Large intestine (tissue), 3 donors: ENCODE measurements around the gene SETDB2. TPM values are rescaled to one million over a fixed set of nuclear protein-coding genes. Genes with fewer than 3 reads are reported as not detected.

ENCODE experiments used
- DNase-seq, 2 donors: peaks; one replicate each; pipeline versions ENCODE4 v3.0.0 to v3.0.0-alpha.2; 2013
- H3K27ac ChIP-seq: one replicate; pipeline ENCODE4 v1.5.1; 2013; ENCODE audit warnings: low read length
- H3K27me3 ChIP-seq: 2 replicates; pipeline ENCODE4 v1.6.1; 2013; ENCODE audit warnings: low read length; ENCODE audit not compliant: control insufficient read depth, insufficient read depth
- H3K36me3 ChIP-seq: 2 replicates; pipeline ENCODE4 v1.6.1; 2013; ENCODE audit warnings: low read length; ENCODE audit not compliant: control insufficient read depth, insufficient read depth
- H3K4me1 ChIP-seq: one replicate; pipeline ENCODE4 v1.6.1; 2013; ENCODE audit warnings: low read length; ENCODE audit not compliant: control insufficient read depth, insufficient read depth
- H3K4me3 ChIP-seq: one replicate; pipeline ENCODE4 v1.5.1; 2013; ENCODE audit warnings: low read length
- H3K9me3 ChIP-seq: one replicate; pipeline ENCODE4 v1.6.1; 2013; ENCODE audit warnings: mild to moderate bottlenecking, low read depth, low read length, moderate library complexity; ENCODE audit not compliant: control insufficient read depth
- WGBS: methylation state at CpG from one replicate; pipeline ENCODE4 v1.1.5; 2013; ENCODE audit warnings: low lambda C conversion rate; ENCODE audit not compliant: insufficient coverage; 5-methylcytosine and 5-hydroxymethylcytosine counted together
- polyA plus RNA-seq: library from polyadenylated mRNA; unstranded; fragments of 120-200 nt; gene quantifications from one replicate; pipeline ENCODE4 v1.2.1, GENCODE V29; 2013

The SETDB2 gene
- polyA plus RNA-seq, 1 donor = 13.6 TPM

DNA sequence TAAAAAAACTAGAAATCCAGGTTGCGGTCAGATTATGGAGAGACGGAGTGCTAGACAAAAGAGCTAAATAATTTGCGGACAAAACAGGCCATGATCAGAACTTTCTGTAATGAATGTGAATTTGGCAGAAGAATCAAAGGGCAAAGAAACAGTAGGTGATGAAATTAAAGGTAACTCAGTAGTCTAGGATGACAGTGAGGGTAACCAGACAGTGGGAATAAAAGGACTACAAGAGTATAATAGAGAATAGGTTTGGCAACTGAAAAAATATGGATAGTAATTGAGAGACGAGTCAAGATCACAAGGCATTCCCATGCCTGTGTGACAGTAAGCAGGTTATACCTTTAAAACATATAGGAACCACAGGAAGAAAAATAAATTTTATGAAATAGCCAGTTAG is 36.1 kb upstream of the SETDB2 start:
- peaks cover 18% of the 10 kb centered on the region for H3K9me3 ChIP-seq
- WGBS = 100% methylated on average over 4 of the region's 4 CpGs
- no peaks in the 10 kb centered on the region for H3K4me1 ChIP-seq
- no peak for DNase-seq
- no peaks in the 10 kb centered on the region for H3K36me3 ChIP-seq
- no peak overlapping the region for H3K27ac ChIP-seq
- no peaks in the 10 kb centered on the region for H3K27me3 ChIP-seq
- no peak overlapping the region for H3K4me3 ChIP-seq

DNA sequence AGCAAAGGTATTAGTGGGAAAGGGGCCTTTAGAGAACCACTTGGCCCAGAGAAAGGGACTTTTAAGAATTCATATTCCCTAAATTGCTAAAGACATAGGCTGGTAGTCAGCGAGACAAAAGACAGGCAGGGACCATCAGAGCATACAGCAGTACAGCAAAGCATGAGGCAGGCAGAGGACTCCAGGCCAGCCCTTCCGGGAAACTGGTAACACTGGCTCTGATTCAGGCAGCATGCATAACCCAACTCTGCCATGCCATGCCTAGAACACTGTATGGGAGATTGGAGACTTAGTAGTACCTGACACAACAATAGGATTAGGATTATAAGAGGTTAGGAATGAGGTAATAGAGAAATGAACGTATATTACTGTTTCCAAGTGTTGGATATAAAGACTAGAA is 35.1 kb upstream of the SETDB2 start:
- Histone ChIP-seq H3K36me3 (no peaks in the 10 kb centered on the region), H3K27ac (no peak overlapping the region), H3K9me3 (peaks cover 15% of the 10 kb centered on the region), H3K4me3 (no peak overlapping the region), H3K4me1 (no peaks in the 10 kb centered on the region), H3K27me3 (no peaks in the 10 kb centered on the region)
- WGBS = 40% methylated on average over 1 of the region's 3 CpGs
- DNase-seq = no peak

DNA sequence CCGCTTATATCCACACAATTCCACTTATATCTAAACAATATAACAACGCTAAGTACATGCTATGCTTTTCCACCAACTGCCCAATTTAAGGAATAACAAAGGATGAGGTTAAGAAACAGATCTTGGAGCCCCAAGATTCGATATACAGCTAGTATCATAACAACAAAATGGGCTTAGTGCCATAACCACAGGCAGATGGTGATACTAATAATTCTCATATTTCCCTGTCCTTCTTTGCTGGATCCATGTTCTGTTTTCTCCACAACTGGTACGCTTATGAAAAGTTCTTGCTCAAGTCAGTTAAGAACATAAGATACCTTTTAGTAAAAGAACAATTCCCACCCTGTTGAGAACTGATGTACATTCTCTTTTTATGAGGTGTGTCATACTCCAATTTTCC is 34.1 kb upstream of the SETDB2 start:
- Histone ChIP-seq H3K9me3 (peaks cover 11% of the 10 kb centered on the region), H3K4me3 (no peak overlapping the region), H3K27me3 (no peaks in the 10 kb centered on the region), H3K4me1 (no peaks in the 10 kb centered on the region), H3K27ac (no peak overlapping the region), H3K36me3 (no peaks in the 10 kb centered on the region)
- WGBS = 80% methylated on average over 1 of the region's 4 CpGs
- DNase-seq = no peak

DNA sequence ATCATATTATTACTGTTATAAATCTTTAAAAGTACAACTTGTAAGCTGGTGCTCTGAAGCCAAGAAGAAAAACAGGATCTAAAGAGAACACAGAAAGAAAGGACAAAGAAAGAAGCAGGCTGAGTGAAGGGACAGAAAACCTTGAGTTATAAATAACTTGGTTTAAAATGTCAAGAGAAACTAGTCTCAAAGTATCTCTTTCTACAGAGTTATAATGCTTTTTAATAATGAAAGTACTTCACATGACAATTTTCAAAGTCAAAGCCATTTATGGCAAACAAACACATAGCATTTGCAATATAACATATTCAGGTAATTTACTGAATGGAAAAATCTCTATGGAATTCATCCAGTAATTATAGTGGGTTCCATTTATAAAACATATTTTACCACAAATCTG is 33.6 kb upstream of the SETDB2 start:
- DNase-seq = no peak
- Histone ChIP-seq H3K4me1 (no peaks in the 10 kb centered on the region), H3K27ac (no peak overlapping the region), H3K27me3 (no peaks in the 10 kb centered on the region), H3K36me3 (no peaks in the 10 kb centered on the region), H3K4me3 (no peak overlapping the region), H3K9me3 (peaks cover 8% of the 10 kb centered on the region)

DNA sequence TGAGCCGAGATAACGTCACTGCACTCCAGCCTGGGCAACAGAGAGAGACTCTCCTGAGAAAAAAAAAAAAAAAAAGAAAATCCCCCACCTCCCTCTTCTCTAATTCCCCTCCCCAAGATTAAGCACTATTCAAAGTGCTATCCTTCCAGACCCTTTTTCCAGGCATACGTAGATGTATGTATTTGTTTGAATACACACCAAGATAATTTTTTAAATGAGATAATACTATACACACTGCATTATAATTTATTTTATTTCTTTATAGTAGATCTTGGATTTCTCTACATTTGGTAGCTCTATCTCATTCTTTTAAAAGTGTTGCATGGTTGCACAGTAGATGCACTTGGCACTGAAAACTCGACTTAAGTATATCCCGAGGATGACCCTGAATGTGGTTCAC is 32.7 kb upstream of the SETDB2 start:
- Histone ChIP-seq H3K27me3 (no peaks in the 10 kb centered on the region), H3K36me3 (no peaks in the 10 kb centered on the region), H3K4me3 (no peak overlapping the region), H3K9me3 (peaks cover 4% of the 10 kb centered on the region), H3K4me1 (no peaks in the 10 kb centered on the region), H3K27ac (no peak overlapping the region)
- WGBS = 100% methylated on average over 1 of the region's 5 CpGs
- DNase-seq = no peak

DNA sequence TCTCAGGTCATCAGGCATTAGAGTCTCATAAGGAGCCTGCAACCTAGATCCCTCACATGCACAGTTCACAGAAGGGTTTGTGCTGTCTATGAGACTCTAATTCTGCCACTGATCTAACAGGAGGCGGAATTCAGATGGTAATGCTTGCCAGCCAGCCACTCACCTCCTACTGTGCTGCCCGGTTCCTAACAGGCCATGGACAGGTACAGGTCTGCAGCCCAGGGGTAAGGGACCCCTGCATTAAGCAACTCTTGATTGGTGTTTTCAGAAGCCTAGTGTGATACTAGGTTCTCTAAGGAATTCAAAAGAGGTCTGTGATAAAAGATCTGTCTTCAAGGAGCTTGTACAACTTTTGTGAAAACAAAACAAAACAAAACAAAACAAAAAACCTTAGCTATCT is 31.3 kb upstream of the SETDB2 start:
- Histone ChIP-seq H3K4me1 (no peaks in the 10 kb centered on the region), H3K36me3 (no peaks in the 10 kb centered on the region), H3K27me3 (no peaks in the 10 kb centered on the region), H3K4me3 (no peak overlapping the region), H3K27ac (no peak overlapping the region), H3K9me3 (no peaks in the 10 kb centered on the region)
- WGBS = 80% methylated on average over 1 of the region's 2 CpGs
- DNase-seq = no peak

DNA sequence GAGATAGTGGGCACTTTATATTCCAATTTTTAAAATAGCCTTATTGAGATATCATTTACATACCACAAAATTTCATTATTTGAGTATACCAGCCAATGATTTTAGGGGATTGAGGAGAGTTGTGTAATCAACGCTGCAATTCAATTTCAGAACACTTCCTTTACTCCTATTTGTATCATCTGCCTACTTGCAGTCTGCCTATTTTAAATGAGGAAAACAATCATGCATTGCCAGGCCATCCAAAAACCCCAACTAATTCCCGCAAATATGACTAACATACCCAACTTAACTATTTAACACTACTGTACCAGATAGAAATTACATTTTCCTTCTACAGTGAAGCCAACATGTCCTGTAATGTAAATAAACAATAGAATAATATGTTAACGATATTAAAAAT is 26.9 kb upstream of the SETDB2 start:
- Histone ChIP-seq H3K27ac (no peak overlapping the region), H3K36me3 (no peaks in the 10 kb centered on the region), H3K4me3 (no peak overlapping the region), H3K4me1 (no peaks in the 10 kb centered on the region), H3K27me3 (no peaks in the 10 kb centered on the region), H3K9me3 (no peaks in the 10 kb centered on the region)
- WGBS = 100% methylated on average over 1 of the region's 3 CpGs
- DNase-seq = no peak

DNA sequence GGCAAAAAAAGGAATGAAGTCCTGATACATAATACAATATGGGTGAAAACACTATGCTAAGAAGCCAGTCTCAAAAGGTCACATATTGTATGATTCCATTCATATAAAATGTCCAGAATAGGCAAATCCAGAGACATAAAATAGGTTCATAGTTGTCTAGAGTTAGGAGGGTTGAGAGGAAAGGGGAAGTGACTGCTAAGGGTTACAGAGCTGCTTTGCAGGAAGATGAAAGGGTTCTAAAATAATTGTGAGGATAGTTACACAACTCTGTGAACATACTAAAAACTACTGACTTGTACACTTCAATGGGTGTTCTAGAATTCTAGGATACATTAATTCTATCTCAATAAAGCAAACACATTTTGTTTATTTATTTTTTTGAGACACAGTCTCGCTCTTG is 25.9 kb upstream of the SETDB2 start:
- Histone ChIP-seq H3K4me3 (no peak overlapping the region), H3K27ac (no peak overlapping the region), H3K27me3 (no peaks in the 10 kb centered on the region), H3K4me1 (no peaks in the 10 kb centered on the region), H3K36me3 (no peaks in the 10 kb centered on the region), H3K9me3 (no peaks in the 10 kb centered on the region)
- DNase-seq = no peak
- WGBS = 83% methylated on average over 1 of the region's 1 CpG

DNA sequence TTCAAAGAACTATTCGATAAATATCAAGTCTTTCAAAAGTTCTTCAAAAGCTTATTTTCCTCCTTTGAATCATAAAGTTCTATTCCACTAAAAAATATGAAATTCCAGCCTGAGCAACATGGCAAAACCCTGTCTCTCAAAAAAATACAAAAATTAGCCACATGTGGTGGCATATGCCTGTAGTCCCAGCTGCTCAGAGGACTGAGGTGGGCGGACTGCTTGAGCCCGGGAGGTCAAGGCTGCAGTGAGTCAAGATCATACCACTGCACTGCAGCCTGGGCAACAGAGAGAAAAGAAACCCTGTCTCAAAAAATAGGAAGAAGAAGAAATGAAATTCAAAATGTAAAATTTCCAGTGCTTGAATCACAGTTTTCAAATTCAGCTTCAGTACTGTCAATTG is 24.8 kb upstream of the SETDB2 start:
- no peak overlapping the region for H3K27ac ChIP-seq
- 100% methylated on average over 1 of the region's 3 CpGs for WGBS
- no peaks in the 10 kb centered on the region for H3K4me1 ChIP-seq

DNA sequence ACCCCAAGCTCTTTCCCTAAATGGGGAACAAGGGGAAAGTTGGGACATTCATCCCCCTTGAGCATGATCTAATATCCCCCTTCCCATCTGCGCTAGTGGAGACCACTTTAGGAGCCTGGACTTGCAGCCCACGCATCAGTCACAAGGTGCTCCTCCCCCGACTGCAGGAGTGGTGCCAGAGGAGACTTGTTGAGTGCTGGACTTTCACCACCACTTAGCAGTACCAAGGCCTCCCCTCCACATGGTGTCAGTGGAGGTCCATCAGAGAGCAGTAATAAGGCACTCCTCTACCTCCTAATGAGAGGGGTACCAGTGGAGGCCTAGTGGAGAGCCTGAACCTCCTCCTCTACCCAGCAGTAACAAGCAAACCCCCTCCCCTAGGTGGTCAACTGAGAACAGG is 22.7 kb upstream of the SETDB2 start:
- WGBS = no CpG with 5 or more reads among the region's 3 CpGs
- DNase-seq = peak in 1 of 2 donors; percentile 16
- Histone ChIP-seq H3K9me3 (no peaks in the 10 kb centered on the region), H3K4me1 (no peaks in the 10 kb centered on the region), H3K27ac (no peak overlapping the region), H3K4me3 (no peak overlapping the region), H3K27me3 (no peaks in the 10 kb centered on the region), H3K36me3 (no peaks in the 10 kb centered on the region)

More for the DNA sequence above, 24.8 kb upstream of the SETDB2 start:
- H3K36me3 ChIP-seq = no peaks in the 10 kb centered on the region
- DNase-seq = no peak
- H3K27me3 ChIP-seq = no peaks in the 10 kb centered on the region
- H3K9me3 ChIP-seq = no peaks in the 10 kb centered on the region
- H3K4me3 ChIP-seq = no peak overlapping the region

DNA sequence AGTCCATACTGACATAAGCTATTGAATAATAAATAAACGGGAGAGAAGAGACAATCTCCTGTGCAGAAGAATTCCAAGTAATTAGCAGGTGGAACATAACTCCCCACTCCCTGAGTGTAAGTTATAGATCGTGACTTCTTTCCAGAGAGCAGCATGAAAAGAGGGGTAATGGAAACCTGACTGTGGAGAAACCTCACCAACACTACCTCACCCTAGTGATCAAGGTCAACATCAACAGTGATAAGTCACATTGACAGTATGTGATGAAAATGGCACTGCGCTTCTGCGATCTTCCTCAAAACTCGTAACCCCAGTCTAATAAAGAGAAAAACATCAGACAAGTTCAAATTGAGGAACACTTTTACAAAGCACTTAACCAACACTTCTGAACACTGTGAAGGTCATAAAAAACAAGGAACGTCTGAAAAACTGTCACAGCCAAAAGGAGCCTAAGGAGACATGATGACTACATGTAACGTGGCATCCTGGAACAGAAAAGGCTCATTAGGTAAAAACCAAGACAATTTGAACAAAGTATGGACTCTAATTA is 20.0 kb upstream of the SETDB2 start:
- WGBS = 83% methylated on average over 3 of the region's 7 CpGs

More for the DNA sequence above, 20.0 kb upstream of the SETDB2 start:
- Histone ChIP-seq H3K36me3 (no peaks in the 10 kb centered on the region), H3K27me3 (no peaks in the 10 kb centered on the region), H3K4me1 (no peaks in the 10 kb centered on the region), H3K9me3 (no peaks in the 10 kb centered on the region), H3K4me3 (no peak overlapping the region), H3K27ac (no peak overlapping the region)
- DNase-seq = no peak
